Transverse colon (tissue), 4 donors: Measurements from ENCODE around the gene EPGN.

ENCODE experiments used
- POLR2A ChIP-seq: fragments of 450-650 bp; IDR thresholded peaks from one replicate; pipeline ENCODE4 v1.6.1; 2016; ENCODE audit warnings: antibody characterized with exemption, mild to moderate bottlenecking, moderate library complexity
- POLR2AphosphoS5 ChIP-seq, 3 donors: sonication (generic); formaldehyde crosslinking; IDR thresholded peaks; one replicate each; pipeline ENCODE4 v1.6.1; 2016; ENCODE audit warnings: antibody characterized with exemption in 3 of 3
- TF ChIP-seq, protein P1 (sequence below), 5 experiments: fragments of 200-600 bp in 3 of 5; fragments of 450-650 bp in 2 of 5; sonication (generic) in 3 of 5; IDR thresholded peaks; 1 replicate in 2 of 5; 2 replicates in 3 of 5; pipeline ENCODE4 v1.5.1; 2016 to 2017; ENCODE audit warnings: antibody characterized with exemption in 5 of 5, inconsistent platforms in 3 of 5, mild to moderate bottlenecking in 2 of 5, moderate library complexity in 1 of 5

GRCh38 chr4:74314944-74315343 is 6.7 kb downstream of the EPGN start:
- TF ChIP-seq, protein P1, sequence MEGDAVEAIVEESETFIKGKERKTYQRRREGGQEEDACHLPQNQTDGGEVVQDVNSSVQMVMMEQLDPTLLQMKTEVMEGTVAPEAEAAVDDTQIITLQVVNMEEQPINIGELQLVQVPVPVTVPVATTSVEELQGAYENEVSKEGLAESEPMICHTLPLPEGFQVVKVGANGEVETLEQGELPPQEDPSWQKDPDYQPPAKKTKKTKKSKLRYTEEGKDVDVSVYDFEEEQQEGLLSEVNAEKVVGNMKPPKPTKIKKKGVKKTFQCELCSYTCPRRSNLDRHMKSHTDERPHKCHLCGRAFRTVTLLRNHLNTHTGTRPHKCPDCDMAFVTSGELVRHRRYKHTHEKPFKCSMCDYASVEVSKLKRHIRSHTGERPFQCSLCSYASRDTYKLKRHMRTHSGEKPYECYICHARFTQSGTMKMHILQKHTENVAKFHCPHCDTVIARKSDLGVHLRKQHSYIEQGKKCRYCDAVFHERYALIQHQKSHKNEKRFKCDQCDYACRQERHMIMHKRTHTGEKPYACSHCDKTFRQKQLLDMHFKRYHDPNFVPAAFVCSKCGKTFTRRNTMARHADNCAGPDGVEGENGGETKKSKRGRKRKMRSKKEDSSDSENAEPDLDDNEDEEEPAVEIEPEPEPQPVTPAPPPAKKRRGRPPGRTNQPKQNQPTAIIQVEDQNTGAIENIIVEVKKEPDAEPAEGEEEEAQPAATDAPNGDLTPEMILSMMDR (IDR thresholded peaks at IDR 0.05), result no peak
- no peak for TF ChIP-seq POLR2AphosphoS5 (IDR thresholded peaks at IDR 0.05)
- no peak for TF ChIP-seq POLR2A
